C4-2B (cell line): ENCODE data around the gene ANO10.
"Not testable (repeated sequence)": the region's sequence is repeated elsewhere in the genome, so short reads cannot be mapped to it uniquely, and the experiment has no call there.

Experiments used
- ZFX ChIP-seq: fragments of 450-650 bp; IDR thresholded peaks from 2 replicates; pipeline ENCODE4 v1.6.1; 2017
- TF ChIP-seq, protein P1 (sequence below): fragments of 450-650 bp; conservative IDR thresholded peaks from 2 replicates; pipeline ENCODE4 v1.5.1; 2017; ENCODE audit warnings: mild to moderate bottlenecking

DNA sequence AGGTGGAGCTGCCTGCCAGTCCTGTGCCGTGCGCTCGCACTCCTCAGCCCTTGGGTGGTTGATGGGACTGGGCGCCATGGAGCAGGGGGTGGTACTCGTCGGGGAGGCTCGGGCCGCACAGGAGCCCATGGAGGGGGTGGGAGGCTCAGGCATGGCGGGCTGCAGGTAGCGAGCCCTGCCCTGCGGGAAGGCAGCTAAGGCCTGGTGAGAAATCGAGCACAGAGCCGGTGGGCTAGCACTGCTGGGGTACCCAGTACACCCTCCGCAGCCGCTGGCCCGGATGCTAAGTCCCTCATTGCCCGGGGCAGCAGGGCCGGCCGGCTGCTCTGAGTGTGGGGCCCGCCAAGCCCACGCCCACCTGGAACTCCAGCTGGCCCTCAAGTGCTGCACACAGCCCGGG is 34.6 kb upstream of the ANO10 start:
- TF ChIP-seq, protein P1, sequence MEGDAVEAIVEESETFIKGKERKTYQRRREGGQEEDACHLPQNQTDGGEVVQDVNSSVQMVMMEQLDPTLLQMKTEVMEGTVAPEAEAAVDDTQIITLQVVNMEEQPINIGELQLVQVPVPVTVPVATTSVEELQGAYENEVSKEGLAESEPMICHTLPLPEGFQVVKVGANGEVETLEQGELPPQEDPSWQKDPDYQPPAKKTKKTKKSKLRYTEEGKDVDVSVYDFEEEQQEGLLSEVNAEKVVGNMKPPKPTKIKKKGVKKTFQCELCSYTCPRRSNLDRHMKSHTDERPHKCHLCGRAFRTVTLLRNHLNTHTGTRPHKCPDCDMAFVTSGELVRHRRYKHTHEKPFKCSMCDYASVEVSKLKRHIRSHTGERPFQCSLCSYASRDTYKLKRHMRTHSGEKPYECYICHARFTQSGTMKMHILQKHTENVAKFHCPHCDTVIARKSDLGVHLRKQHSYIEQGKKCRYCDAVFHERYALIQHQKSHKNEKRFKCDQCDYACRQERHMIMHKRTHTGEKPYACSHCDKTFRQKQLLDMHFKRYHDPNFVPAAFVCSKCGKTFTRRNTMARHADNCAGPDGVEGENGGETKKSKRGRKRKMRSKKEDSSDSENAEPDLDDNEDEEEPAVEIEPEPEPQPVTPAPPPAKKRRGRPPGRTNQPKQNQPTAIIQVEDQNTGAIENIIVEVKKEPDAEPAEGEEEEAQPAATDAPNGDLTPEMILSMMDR: not testable (repeated sequence)
- TF ChIP-seq ZFX: not testable (repeated sequence)
